H54 (cell line): ENCODE data around the gene DNAJC6.
A peak's percentile ranks its signal among the peaks of the same experiment; 100 is the strongest.

Source experiments
- DNase-seq: peaks from one replicate; pipeline ENCODE4 v3.0.0; 2011; ENCODE audit warnings: low spot score, mixed read lengths; ENCODE audit not compliant: insufficient read length
- FAIRE-seq: peaks from 3 replicates; lab custom pipeline; 2011; peaks lifted over from hg19 to GRCh38; lab: Jason Lieb, UNC
- POLR2A ChIP-seq: IDR thresholded peaks from 2 replicates; pipeline ENCODE4 v1.6.1; 2011; ENCODE audit warnings: low read depth, mild to moderate bottlenecking, low read length

DNAJC6 gene

GRCh38 chr1:65388908-65389695, 79.8 kb downstream of the DNAJC6 start:
- no peak for FAIRE-seq
- TF ChIP-seq POLR2A = no peak
- no peak for DNase-seq

DNA sequence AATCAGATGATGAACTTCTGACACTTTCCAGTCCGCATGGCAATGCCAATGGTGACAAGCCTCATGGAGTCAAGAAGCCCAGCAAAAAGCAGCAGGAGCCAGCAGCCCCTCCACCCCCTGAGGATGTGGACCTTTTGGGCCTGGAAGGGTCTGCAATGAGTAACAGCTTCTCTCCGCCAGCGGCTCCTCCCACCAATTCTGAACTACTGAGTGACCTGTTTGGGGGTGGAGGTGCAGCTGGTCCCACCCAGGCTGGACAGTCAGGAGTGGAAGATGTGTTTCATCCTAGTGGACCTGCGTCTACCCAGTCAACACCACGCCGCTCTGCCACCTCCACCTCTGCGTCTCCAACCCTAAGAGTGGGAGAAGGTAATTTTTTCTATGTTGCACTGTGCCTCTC, 83.2 kb downstream of the DNAJC6 start:
- TF ChIP-seq POLR2A = no peak
- DNase-seq (no peak), FAIRE-seq (no peak)

DNA sequence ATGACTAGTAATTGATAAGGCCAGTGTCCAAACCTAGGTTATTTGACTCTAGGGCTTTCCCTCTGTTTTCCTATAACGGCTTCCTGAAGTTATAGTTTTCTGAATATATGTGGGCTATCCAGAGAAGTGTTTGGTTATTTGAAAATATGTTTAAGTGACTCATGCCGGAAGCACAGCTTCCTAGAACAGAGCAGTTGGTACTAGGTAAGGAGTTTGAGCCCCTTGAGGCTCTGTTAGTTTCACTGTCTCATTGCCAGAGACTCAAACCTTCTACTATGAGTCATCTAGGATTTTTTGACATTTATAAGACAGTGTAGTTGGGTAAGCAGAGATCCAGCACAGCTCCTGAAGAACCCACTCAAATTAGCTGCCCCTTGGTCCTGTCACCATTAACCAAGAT, 84.0 kb downstream of the DNAJC6 start:
- DNase-seq (peak; percentile 30), FAIRE-seq (peak; percentile 36)

GRCh38 chr1:65393928-65394327, 84.6 kb downstream of the DNAJC6 start:
- no peak for TF ChIP-seq POLR2A
- DNase-seq = no peak
- no peak for FAIRE-seq

More for the DNA sequence above, 84.0 kb downstream of the DNAJC6 start:
- no peak for TF ChIP-seq POLR2A

DNA sequence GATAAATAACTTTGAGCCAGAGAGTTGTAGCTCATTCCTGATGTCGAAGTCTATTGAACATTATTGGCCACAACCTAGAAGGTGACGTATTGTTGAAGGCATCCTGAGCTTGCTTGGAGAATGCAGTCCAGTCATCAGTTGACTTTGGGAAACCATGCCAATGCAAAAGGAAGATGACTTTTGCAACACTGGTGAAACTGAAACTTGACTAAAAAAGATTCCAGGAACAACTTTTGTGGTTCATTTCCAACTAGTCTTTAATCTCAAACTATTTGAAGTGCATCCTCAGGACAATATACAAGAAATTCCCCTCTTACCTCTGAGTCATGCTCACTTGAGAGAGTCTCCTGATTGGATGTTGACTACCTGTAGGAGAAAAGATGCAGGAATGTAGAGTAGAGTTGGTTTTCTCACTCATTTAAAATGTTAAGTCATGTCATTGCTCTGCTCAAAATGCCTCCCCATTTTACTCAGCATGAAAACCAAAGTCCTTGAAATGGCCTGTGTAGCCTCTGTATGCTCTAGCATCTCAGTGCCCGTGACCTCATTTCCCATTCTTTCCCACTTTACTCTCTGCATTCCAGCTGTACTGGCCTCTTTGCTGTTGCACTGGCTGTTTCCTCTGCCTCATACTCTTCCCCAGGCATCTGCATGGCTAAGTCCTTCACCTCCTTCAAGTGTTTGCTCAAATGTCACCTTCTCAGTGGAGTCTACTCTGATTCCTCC, 86.7 kb downstream of the DNAJC6 start:
- DNase-seq (no peak), FAIRE-seq (peak; percentile 91)
- no peak for TF ChIP-seq POLR2A

DNA sequence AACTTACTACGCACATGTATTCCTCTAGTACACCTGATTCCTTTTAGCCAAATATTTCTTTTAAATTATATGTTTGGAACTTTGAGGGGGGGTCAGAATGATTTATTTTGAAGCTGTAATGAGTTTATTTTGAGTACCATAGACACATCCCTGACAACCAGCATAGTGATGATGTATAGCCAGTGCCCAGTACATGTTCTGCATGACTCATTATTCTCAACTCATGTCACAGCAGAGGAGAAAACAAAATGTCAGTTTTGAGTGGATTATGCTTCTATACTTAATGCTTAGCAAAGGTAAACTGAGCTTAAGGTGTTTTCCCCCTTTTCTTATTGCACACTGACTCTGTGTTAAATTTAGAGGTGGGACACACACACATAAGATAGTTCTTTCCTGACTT, 88.7 kb downstream of the DNAJC6 start:
- DNase-seq = no peak
- peak; percentile 50 for FAIRE-seq
- TF ChIP-seq POLR2A = no peak

DNA sequence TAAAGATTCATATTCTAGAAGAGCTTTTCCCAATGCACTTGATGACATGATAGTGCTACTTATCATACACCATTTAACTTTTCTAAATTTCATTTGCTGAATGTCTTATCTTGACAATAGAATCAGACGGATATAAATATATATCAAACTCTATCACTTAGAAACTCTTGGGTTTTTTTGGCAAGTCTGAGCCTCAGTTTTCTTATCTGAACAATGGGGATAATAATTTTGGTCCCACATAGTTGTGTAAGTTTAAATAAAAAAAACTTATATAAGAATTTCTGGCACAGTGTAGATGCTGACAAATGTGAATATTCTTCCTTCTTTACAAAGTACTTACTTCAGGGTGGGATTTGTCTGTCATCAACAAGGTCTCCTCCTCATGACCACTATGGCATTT, 89.7 kb downstream of the DNAJC6 start:
- DNase-seq (no peak), FAIRE-seq (no peak)
- no peak for TF ChIP-seq POLR2A

GRCh38 chr1:65401612-65402011, 92.3 kb downstream of the DNAJC6 start:
- FAIRE-seq = no peak
- TF ChIP-seq POLR2A = no peak
- DNase-seq = no peak

- DNase-seq (no peak), FAIRE-seq (no peak)
- TF ChIP-seq POLR2A = no peak
Observed at GRCh38 chr1:65404941-65405340, 95.6 kb downstream of the DNAJC6 start.

DNA sequence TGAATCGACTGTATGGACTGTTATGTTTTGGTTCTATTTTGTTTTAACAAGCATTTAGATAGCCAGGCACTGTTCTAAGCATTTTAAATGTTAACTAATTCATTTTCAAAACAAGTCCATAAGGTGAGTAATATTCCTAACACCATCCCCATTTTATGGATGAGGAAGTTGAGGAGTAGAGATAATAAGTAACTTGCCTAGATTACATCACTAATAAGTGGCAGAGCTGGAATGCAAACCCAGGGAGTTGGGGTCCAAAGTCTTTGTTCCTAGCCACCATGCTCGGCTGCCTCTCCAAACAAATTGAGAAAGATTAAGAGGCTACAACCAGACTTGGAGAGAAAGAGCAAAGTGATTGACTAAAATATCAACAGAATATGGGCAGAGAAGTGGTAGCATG, 98.5 kb downstream of the DNAJC6 start:
- no peak for TF ChIP-seq POLR2A
- no peak for FAIRE-seq
- DNase-seq = no peak

GRCh38 chr1:65409314-65409713, 100.0 kb downstream of the DNAJC6 start:
- DNase-seq = no peak
- no peak for TF ChIP-seq POLR2A
- no peak for FAIRE-seq

DNA sequence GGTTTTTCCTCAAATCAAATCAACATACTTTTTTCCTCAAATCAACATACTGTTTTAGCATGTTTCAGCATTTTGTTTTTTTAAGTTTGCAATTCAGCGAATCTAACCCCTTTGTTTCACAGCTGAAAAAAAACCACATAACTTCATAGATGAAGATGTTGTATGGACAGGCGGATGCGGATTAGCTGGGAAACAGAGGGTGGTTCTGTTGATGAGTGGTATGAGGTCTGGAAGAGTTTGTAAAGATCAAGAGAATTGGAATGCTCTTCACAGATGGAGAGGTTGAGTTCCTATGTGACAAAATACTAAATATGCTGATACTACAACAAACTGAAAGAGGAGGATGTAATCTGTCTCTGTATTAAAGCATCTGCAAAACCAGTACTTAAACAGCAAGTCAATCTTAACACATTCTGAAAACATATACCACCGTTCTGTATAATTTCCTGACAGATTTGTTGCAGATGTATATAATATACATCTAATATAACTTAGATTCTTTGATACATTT, 100.5 kb downstream of the DNAJC6 start:
- FAIRE-seq = no peak
- no peak for TF ChIP-seq POLR2A
- DNase-seq = no peak

DNA sequence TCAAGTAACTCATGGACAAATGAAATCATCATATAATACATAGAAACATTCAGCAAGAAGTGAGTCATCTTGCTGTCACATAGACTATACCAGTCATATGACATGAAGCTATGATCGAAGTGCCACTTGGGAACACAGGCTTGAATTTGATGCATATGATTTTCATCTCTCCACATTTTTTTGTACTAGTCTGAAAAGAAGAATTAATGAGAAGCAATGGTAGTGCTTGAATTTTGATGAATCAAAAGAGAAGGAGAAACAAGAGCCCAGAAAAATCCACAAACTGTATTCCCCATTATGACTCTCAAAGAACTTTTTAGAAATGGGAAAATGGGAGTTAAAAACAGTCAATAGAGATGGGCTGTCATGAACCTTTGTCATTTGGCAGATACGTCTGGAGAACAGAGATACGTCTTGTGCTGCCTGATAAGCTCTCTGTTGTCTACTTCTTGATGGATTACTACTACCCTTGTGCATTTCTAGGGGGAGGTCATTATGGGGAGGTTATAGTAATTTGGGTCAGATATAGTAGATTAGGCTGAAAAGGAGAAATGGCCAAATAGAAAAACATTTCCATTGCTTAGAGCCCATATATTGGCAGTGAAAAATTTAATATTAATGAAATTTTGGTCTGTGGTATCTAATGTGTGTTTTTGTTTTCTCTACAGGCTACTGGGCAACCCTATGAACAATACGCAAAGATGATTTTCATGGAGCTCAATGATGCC, 103.1 kb downstream of the DNAJC6 start:
- DNase-seq (no peak), FAIRE-seq (peak; percentile 83)
- TF ChIP-seq POLR2A = no peak

GRCh38 chr1:65412984-65413375, 103.6 kb downstream of the DNAJC6 start:
- no peak for TF ChIP-seq POLR2A
- no peak for FAIRE-seq
- no peak for DNase-seq

- no peak for DNase-seq
- TF ChIP-seq POLR2A = no peak
- no peak for FAIRE-seq
Observed at GRCh38 chr1:65414538-65414937, 105.2 kb downstream of the DNAJC6 start.
